HCT116 (cell line): ENCODE results near the gene DR1. TPM values are rescaled to one million over a fixed set of nuclear protein-coding genes. Genes with fewer than 3 reads are reported as not detected.

Experiments used
- ATAC-seq: fragments of 200-7000 bp; cut with Tn5 transposase; 2 replicates; pipeline ENCODE4 v1.9.1; 2020; ENCODE audit warnings: mild to moderate bottlenecking, moderate library complexity
- BruUV-seq: library from RNA; stranded (reverse); fragments of 400-500 nt; replicated peaks from 2 replicates; lab custom pipeline; 2021; lab: Mats Ljungman, UMichigan
- CTCF ChIA-PET: fragments of 300-600 bp; sonication (Branson Sonifier 250); formaldehyde crosslinking; loops from one replicate; lab custom pipeline; 2021; ENCODE audit warnings: antibody characterized with exemption; lab: Charles Lee
- POLR2A ChIA-PET: fragments of 300-600, 350-600 bp; sonication (Branson Sonifier 250); formaldehyde crosslinking; loops from one replicate; lab custom pipeline; 2021; ENCODE audit warnings: antibody characterized with exemption; lab: Charles Lee
- RAD21 ChIA-PET, 2 experiments: fragments of 300-600 bp; sonication (Branson Sonifier 250); formaldehyde crosslinking; loops; one replicate each; lab custom pipeline; 2023; ENCODE audit warnings: low total read pairs in 2 of 2; ENCODE audit not compliant: uncharacterized antibody in 2 of 2, unreplicated experiment in 2 of 2, low non-redundant PET in 1 of 2; lab: Charles Lee
- DNase-seq: peaks from one replicate; pipeline ENCODE4 v3.0.0-alpha.2; 2010; ENCODE audit warnings: low read depth, low spot score
- H2AFZ ChIP-seq: fragments of 200-600 bp; shearing (Covaris generic), sonication (generic); 2 replicates; pipeline ENCODE4 v1.6.1; 2017; ENCODE audit warnings: low read depth, mixed run types, mixed read lengths, antibody characterized with exemption, low read length; ENCODE audit not compliant: poor library complexity, severe bottlenecking
- H3K27ac ChIP-seq: 2 replicates; pipeline ENCODE4 v1.5.1; 2012; ENCODE audit warnings: low read depth, low read length
- H3K27me3 ChIP-seq: fragments of 200-600 bp; sonication (generic); 2 replicates; pipeline ENCODE4 v1.6.1; 2016; ENCODE audit warnings: mixed run types, low read length, mixed read lengths; ENCODE audit not compliant: insufficient read depth
- H3K36me3 ChIP-seq, 2 experiments: fragments of 200-500 bp in 1 of 2; fragments of 200-600 bp in 1 of 2; sonication (Bioruptor generic) in 1 of 2; sonication (generic) in 1 of 2; 2 replicates each; pipeline versions ENCODE4 v1.5.1 to v1.6.1; 2014 to 2016; ENCODE audit warnings: low read length in 2 of 2, inconsistent platforms in 1 of 2, mixed read lengths in 1 of 2, mixed run types in 1 of 2; ENCODE audit not compliant: insufficient read depth in 2 of 2, control insufficient read depth in 1 of 2
- H3K4me1 ChIP-seq, 2 experiments: fragments of 200-600 bp in 1 of 2; sonication (generic) in 1 of 2; 2 replicates each; pipeline versions ENCODE4 v1.5.1 to v1.6.1; 2012 to 2017; ENCODE audit warnings: low read length in 2 of 2, inconsistent platforms in 1 of 2, mild to moderate bottlenecking in 1 of 2, mixed read lengths in 1 of 2, mixed run types in 1 of 2, moderate library complexity in 1 of 2; ENCODE audit not compliant: insufficient read depth in 2 of 2, control insufficient read depth in 1 of 2
- H3K4me2 ChIP-seq: fragments of 200-600 bp; sonication (generic); 2 replicates; pipeline ENCODE4 v1.6.1; 2017; ENCODE audit warnings: mixed run types, low read length, mixed read lengths
- H3K4me3 ChIP-seq, 2 experiments: fragments of 200-600 bp in 1 of 2; sonication (generic) in 1 of 2; replicated peaks in 1 of 2; 2 replicates each; pipeline ENCODE4 v1.5.1; 2011 to 2016; ENCODE audit warnings: low read length in 2 of 2, control low read depth in 1 of 2, low read depth in 1 of 2, mild to moderate bottlenecking in 1 of 2, mixed read lengths in 1 of 2, mixed run types in 1 of 2
- H3K79me2 ChIP-seq: fragments of 200-600 bp; sonication (generic); 2 replicates; pipeline ENCODE4 v1.6.1; 2017; ENCODE audit warnings: mild to moderate bottlenecking, mixed run types, low read length, moderate library complexity, mixed read lengths; ENCODE audit not compliant: insufficient read depth
- H3K9ac ChIP-seq: fragments of 200-600 bp; sonication (generic); 2 replicates; pipeline ENCODE4 v1.6.1; 2016; ENCODE audit warnings: low read length, mixed read lengths
- H3K9me2 ChIP-seq: fragments of 200-600 bp; sonication (generic), shearing (Covaris generic); 2 replicates; pipeline ENCODE4 v1.6.1; 2017; ENCODE audit warnings: mixed run types, mild to moderate bottlenecking, moderate library complexity; ENCODE audit not compliant: insufficient read depth
- H3K9me3 ChIP-seq, 2 experiments: fragments of 200-500 bp in 1 of 2; fragments of 200-600 bp in 1 of 2; sonication (Bioruptor generic) in 1 of 2; sonication (generic) in 1 of 2; 2 replicates each; pipeline ENCODE4 v1.6.1; 2014 to 2017; ENCODE audit warnings: low read length in 2 of 2, mixed read lengths in 2 of 2, inconsistent platforms in 1 of 2, low read depth in 1 of 2, mild to moderate bottlenecking in 1 of 2, mixed run types in 1 of 2, moderate library complexity in 1 of 2; ENCODE audit not compliant: control insufficient read depth in 1 of 2, insufficient read depth in 1 of 2
- H4K20me1 ChIP-seq: fragments of 200-600 bp; sonication (generic), shearing (Covaris generic); 2 replicates; pipeline ENCODE4 v1.6.1; 2017; ENCODE audit warnings: mixed run types, mild to moderate bottlenecking, moderate library complexity; ENCODE audit not compliant: insufficient read depth
- CBX3 ChIP-seq: IDR thresholded peaks from 2 replicates; pipeline ENCODE4 v1.6.1; 2012; ENCODE audit warnings: low read depth
- CEBPB ChIP-seq: IDR thresholded peaks from 2 replicates; pipeline ENCODE4 v1.6.1; 2012; ENCODE audit warnings: low read depth
- EGR1 ChIP-seq: IDR thresholded peaks from 2 replicates; pipeline ENCODE4 v1.6.1; 2012; ENCODE audit warnings: low read depth
- EZH2phosphoT487 ChIP-seq: fragments of 200-600 bp; IDR thresholded peaks from 2 replicates; pipeline ENCODE4 v1.6.1; 2018; ENCODE audit warnings: antibody characterized with exemption, borderline replicate concordance
- FOSL1 ChIP-seq: IDR thresholded peaks from 2 replicates; pipeline ENCODE4 v1.6.1; 2012; ENCODE audit warnings: low read depth
- POLR2A ChIP-seq: IDR thresholded peaks from 2 replicates; pipeline ENCODE4 v1.7.0; 2011; ENCODE audit warnings: borderline replicate concordance; ENCODE audit not compliant: insufficient read depth, insufficient read length; ENCODE audit errors: extremely low read depth
- RAD21 ChIP-seq: IDR thresholded peaks from 2 replicates; pipeline ENCODE4 v1.6.1; 2012; ENCODE audit warnings: low read depth, mild to moderate bottlenecking
- SIN3A ChIP-seq: IDR thresholded peaks from 2 replicates; pipeline ENCODE4 v1.6.1; 2012; ENCODE audit warnings: low read depth
- SP1 ChIP-seq: IDR thresholded peaks from 2 replicates; pipeline ENCODE4 v1.6.1; 2012; ENCODE audit warnings: low read depth
- YY1 ChIP-seq: IDR thresholded peaks from 2 replicates; pipeline ENCODE4 v1.6.1; 2011; ENCODE audit warnings: low read length, low read depth, moderate library complexity, mild to moderate bottlenecking; ENCODE audit not compliant: insufficient replicate concordance; ENCODE audit errors: extremely low read depth
- ZFX ChIP-seq: fragments of 450-650 bp; IDR thresholded peaks from 2 replicates; pipeline ENCODE4 v1.6.1; 2017
- intact Hi-C: fragments of 100-400 bp; cut with micrococcal nuclease; formaldehyde crosslinking; loops from 2 replicates; pipeline ENCODE4 v1.10.0; 2022
- total RNA-seq: library from RNA; stranded (reverse); gene quantifications from one replicate; pipeline ENCODE4 v1.2.1, GENCODE V29; 2021; ENCODE audit not compliant: unreplicated experiment
- TF ChIP-seq, protein P1 (sequence below): IDR thresholded peaks from 2 replicates; pipeline ENCODE4 v1.6.1; 2011; ENCODE audit warnings: mild to moderate bottlenecking, low read length, moderate library complexity; ENCODE audit not compliant: insufficient replicate concordance; ENCODE audit errors: extremely low read depth
- TF ChIP-seq, protein P2 (sequence below): IDR thresholded peaks from 2 replicates; pipeline ENCODE4 v1.6.1; 2012; ENCODE audit warnings: low read depth
- TF ChIP-seq, protein P3 (sequence below): IDR thresholded peaks from 2 replicates; pipeline ENCODE4 v1.6.1; 2012

Gene DR1
- total RNA-seq, 1 experiment from 2014 or later = 73.8 TPM

DNA sequence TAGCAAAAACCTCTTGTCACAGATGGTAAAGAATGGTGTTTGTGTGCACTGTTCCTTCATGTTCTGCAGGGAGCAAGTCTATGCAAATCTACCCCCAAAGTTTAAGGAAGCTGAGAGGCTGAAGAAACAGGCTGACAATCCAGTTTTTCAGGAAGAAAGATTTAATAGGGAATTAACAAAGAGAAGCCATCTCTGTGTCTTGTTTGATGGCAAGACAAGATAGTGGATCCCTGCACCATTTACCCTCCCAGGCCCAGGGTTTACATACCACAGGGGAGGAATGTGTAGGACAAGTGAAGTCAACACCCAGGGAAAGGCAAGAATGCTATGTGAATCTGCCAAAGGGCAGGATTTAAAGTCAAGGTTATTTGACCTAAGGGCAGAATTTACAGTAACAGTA, 54.1 kb downstream of the DR1 start:
- no peak for TF ChIP-seq RAD21
- TF ChIP-seq FOSL1 = no peak
- no peak for TF ChIP-seq SIN3A
- TF ChIP-seq CEBPB = no peak
- TF ChIP-seq, protein P1, sequence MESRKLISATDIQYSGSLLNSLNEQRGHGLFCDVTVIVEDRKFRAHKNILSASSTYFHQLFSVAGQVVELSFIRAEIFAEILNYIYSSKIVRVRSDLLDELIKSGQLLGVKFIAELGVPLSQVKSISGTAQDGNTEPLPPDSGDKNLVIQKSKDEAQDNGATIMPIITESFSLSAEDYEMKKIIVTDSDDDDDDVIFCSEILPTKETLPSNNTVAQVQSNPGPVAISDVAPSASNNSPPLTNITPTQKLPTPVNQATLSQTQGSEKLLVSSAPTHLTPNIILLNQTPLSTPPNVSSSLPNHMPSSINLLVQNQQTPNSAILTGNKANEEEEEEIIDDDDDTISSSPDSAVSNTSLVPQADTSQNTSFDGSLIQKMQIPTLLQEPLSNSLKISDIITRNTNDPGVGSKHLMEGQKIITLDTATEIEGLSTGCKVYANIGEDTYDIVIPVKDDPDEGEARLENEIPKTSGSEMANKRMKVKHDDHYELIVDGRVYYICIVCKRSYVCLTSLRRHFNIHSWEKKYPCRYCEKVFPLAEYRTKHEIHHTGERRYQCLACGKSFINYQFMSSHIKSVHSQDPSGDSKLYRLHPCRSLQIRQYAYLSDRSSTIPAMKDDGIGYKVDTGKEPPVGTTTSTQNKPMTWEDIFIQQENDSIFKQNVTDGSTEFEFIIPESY = no peak
- TF ChIP-seq SP1 = no peak
- no peak for TF ChIP-seq YY1
- Histone ChIP-seq H3K4me2 (no peak overlapping the region), H4K20me1 (no peaks in the 10 kb centered on the region), H3K27me3 (no peaks in the 10 kb centered on the region), H3K4me3 (no peak overlapping the region), H3K9me2 (no peaks in the 10 kb centered on the region), H3K9me3 (no peaks in the 10 kb centered on the region), H3K9ac (no peak overlapping the region), H3K36me3 (no peaks in the 10 kb centered on the region), H2AFZ (no peak overlapping the region), H3K27ac (no peak overlapping the region), H3K4me1 (no peaks in the 10 kb centered on the region), H3K79me2 (no peaks in the 10 kb centered on the region)
- no peak for ATAC-seq
- CTCF ChIA-PET = no interaction called here
- RAD21 ChIA-PET = no interaction called here
- no peak for DNase-seq
- intact Hi-C loops = no loop called here
- POLR2A ChIA-PET = no interaction called here
- BruUV-seq = no TSS peak

DNA sequence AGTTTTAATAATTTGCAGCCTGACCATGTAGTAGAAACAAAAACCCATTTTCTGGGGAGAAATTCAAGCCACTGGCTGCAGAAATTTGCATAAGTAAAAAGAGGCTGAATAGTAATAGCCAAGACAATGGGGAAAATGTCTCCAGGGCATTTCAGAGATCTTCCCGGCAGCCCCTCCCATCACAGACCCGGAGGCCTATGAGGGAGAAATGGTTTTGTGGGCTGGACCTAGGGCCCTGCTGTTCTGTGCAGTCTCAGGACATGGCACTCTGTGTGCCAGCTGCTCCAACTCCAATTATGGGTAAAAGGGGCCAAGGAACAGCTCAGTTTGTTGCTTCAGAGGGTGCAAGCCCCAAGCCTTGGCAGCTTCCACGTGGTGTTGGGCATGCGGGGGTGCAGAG, 62.5 kb downstream of the DR1 start:
- RAD21 ChIA-PET = no interaction called here
- TF ChIP-seq FOSL1 (no peak), CBX3 (no peak), POLR2A (no peak), EZH2phosphoT487 (no peak), ZFX (no peak), EGR1 (no peak)
- TF ChIP-seq, protein P2, sequence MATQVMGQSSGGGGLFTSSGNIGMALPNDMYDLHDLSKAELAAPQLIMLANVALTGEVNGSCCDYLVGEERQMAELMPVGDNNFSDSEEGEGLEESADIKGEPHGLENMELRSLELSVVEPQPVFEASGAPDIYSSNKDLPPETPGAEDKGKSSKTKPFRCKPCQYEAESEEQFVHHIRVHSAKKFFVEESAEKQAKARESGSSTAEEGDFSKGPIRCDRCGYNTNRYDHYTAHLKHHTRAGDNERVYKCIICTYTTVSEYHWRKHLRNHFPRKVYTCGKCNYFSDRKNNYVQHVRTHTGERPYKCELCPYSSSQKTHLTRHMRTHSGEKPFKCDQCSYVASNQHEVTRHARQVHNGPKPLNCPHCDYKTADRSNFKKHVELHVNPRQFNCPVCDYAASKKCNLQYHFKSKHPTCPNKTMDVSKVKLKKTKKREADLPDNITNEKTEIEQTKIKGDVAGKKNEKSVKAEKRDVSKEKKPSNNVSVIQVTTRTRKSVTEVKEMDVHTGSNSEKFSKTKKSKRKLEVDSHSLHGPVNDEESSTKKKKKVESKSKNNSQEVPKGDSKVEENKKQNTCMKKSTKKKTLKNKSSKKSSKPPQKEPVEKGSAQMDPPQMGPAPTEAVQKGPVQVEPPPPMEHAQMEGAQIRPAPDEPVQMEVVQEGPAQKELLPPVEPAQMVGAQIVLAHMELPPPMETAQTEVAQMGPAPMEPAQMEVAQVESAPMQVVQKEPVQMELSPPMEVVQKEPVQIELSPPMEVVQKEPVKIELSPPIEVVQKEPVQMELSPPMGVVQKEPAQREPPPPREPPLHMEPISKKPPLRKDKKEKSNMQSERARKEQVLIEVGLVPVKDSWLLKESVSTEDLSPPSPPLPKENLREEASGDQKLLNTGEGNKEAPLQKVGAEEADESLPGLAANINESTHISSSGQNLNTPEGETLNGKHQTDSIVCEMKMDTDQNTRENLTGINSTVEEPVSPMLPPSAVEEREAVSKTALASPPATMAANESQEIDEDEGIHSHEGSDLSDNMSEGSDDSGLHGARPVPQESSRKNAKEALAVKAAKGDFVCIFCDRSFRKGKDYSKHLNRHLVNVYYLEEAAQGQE = no peak
- TF ChIP-seq, protein P3, sequence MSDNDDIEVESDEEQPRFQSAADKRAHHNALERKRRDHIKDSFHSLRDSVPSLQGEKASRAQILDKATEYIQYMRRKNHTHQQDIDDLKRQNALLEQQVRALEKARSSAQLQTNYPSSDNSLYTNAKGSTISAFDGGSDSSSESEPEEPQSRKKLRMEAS = no peak
- TF ChIP-seq, protein P1 = no peak
- TF ChIP-seq, all 23 proteins: peak for 0
- Histone ChIP-seq H3K4me3 (no peak overlapping the region), H3K4me1 (no peaks in the 10 kb centered on the region), H3K79me2 (no peaks in the 10 kb centered on the region), H3K9me2 (no peaks in the 10 kb centered on the region), H3K27me3 (no peaks in the 10 kb centered on the region), H3K9me3 (peaks cover 0 to 4% of the 10 kb centered on the region in 2 experiments; a peak in 1 of 4 replicates), H2AFZ (no peak overlapping the region), H3K4me2 (no peak overlapping the region), H3K27ac (no peak overlapping the region), H4K20me1 (no peaks in the 10 kb centered on the region), H3K36me3 (no peaks in the 10 kb centered on the region), H3K9ac (no peak overlapping the region)
- intact Hi-C loops = no loop called here
- ChIA-PET CTCF (no interaction called here), POLR2A (no interaction called here)
- no TSS peak for BruUV-seq
- DNase-seq (no peak), ATAC-seq (no peak)
